GM21390 (cell line): Measurements from ENCODE around the gene HIPK2.

Experiments
- ATAC-seq: cut with Tn5 transposase; IDR thresholded peaks from one replicate; pipeline ENCODE4 v1.9.1; 2021; ENCODE audit not compliant: unreplicated experiment

The HIPK2 gene

DNA sequence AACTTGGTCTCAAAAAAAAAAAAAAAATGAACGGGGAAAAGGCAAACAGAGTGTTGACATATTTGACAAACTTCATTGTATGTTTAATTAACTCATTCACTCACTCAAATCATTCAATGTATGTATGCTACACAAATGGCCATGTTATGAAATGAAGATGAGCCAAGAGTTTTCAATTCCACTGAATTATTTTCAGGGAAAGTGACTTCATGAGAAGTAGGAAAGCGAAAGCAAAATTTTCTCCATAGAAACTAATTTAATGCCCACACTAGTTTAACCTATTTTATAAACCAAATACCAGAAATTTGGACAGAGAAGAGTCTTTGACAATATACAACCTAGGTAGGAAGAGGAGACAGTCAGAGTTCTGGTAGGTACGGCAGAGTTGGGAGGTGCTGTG, 119.5 kb downstream of the HIPK2 start:
- ATAC-seq = no peak

DNA sequence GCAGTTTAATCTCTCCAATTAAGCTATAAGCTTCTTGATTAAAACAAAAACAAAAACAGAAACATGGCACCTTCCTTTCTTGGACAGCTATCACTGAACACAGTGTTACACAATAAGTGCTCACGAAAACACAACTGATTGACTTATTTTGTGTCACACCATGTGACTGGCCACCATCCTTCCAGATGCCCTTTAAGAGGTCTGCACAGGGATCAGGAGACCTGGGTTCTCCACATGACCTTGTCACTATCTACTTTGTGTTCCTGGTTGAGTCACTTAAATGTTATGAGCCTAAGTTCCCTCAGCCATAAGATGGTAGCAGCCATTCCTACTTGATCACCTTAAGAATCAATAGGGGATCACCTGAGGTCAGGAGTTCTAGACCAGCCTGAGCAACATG, 120.1 kb downstream of the HIPK2 start:
- ATAC-seq = no peak

- ATAC-seq = no peak
Observed at GRCh38 chr7:139656387-139656786, 121.4 kb downstream of the HIPK2 start.

- no peak for ATAC-seq
Observed at GRCh38 chr7:139655305-139655704, 122.5 kb downstream of the HIPK2 start.

DNA sequence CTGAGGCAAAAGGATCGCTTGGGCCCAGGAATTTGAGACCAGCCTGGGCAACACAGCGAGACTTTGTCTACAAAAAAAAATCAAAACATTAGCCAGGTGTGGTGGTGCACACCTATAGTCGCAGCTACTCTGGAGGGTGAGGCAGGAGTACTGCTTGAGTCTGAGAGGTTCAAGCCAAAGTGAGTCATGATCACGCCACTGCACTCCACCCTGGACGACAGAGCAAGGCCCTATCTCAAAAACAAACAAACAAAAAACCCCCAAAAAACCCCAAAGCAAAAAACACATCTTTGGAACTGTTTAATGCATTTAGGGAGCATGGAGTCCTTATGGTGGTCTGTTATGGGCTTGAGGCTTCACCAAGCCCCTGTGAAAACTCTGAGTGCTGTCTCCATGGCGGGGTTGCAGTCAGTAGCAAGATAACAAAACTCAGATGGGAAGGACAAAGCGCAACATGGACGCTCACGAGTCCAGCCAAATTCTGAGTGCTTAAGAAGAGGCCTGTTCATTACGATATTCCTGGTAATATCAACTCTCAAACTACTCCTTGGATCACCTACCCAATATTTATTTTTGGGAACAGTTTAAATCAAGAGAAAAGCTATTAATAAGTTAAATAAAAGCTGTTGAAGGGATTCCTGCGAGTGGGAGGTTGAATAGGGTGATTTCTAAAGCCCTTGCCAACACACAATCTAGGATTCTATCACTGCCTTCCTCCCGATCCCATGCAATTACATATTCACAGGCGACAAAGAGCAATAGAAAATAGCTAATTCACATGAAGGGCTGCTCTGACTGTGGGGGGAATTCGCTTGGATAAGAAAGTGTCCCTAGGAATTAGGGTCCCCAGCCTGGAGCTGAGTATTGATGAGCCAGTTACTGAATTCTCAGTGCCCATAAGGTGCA, 123.3 kb downstream of the HIPK2 start:
- no peak for ATAC-seq

DNA sequence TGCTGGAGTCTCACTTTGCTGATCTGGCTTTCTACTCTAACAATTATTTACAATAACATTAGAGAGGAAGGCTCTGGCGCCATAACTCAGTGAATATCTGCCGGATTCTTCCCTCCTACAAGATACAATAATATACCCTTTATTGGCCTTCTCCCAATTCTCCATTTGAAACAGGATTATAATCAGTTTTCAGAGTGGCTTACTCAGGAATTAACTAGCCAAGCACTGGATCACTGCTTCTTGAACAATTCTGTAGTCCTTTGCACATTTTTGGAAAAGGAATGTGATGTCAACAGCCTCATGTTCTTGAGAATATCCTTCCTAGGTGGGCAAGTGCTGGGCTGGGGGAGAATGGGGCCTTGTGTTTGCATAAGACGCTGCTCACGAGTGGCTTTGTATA, 125.9 kb downstream of the HIPK2 start:
- no peak for ATAC-seq

DNA sequence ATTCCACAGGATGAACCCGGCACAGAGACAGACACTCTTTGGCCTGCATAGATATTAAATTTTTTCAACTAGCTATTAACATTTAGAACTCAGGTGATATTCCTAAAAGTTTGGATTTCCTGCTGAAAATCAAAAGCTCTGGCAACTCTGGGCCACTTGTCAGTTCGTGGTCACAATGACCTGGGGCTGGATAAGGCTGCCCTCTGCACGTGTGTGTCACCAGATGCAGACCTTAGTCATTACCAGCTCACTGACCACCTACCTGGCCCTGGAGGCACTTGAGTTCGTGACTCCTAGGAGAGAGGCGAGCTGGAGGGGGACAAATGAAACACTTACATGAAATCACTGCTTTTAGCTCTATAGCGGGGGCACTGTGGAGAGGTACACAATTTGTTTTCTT, 126.5 kb downstream of the HIPK2 start:
- no peak for ATAC-seq

- no peak for ATAC-seq
Observed at GRCh38 chr7:139650429-139651100, 127.2 kb downstream of the HIPK2 start.

- ATAC-seq = peak; percentile 84
Observed at GRCh38 chr7:139648941-139649425, 128.8 kb downstream of the HIPK2 start.

DNA sequence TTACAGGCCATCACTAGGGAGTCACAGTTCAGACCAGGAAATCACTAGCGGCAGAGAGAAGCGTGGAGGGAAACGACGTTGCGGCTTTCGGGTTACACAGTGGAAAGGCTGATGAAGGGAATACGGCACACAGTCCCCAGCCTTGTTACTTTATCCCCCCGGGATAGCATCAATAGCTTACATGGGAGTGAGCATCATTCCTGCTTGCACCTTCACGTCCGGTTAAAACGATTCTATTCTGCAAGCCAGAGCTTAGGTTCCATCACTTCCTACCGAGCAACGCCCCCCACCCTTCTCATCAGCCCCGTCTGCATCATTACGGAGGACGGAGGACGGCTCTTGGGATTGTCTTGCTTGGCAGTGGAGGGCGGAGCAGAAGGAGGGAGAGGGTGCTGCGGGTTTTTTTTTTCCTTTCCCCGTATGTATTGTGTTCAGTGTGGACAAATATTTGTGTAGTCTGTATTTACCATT, 129.4 kb downstream of the HIPK2 start:
- ATAC-seq = peak; percentile 1

DNA sequence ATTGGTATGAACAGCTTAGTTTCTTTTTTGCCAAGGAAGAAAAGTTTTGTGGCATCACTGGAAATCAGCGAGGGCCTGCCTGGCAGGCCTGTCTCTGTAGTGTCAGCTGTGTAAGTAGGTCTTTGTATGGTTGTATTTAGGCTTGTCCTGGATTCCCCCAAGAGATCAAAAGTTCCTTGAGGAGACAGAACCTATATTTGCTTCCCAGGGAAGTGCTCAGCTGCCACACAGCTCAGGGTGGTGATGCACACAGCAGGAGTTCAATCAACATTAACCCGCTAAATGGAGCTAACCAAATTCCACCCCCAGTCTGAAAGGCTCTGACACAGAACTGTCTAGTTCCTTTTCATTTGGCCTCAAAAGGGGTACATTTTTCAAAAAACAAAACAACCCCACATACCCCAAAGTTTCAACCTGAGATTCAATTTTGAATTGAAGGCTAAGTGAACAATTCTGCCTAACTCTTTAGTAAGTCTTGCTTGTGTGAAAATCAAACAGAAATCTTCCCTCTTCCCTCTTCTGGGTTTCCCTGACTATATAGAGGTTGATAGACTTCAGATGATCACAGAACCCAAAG, 129.9 kb downstream of the HIPK2 start:
- ATAC-seq = no peak

GRCh38 chr7:139647085-139647484, 130.7 kb downstream of the HIPK2 start:
- ATAC-seq = no peak

DNA sequence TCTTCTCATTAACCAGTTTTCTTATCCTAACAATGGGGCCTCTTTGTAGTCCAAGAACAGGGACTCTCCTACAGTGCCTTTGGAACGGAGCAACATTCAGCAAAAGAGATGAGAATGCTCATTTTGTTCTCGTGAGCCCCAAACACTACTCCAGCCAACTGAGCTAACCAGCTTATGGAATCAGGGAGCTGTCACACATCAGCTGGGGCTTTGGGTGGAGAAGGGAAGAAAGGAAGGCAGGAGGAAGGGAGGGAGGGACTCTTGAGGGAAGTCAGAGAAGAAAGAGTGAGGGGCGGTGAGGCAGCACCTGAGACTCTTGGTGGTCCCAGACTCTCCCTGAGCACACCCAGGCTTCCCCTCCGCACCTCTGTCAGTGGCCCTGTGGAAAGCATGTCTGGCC, 131.2 kb downstream of the HIPK2 start:
- no peak for ATAC-seq

- ATAC-seq = no peak
Observed at GRCh38 chr7:139645572-139646523, 131.9 kb downstream of the HIPK2 start.

- no peak for ATAC-seq
Observed at GRCh38 chr7:139643951-139644585, 133.7 kb downstream of the HIPK2 start.

DNA sequence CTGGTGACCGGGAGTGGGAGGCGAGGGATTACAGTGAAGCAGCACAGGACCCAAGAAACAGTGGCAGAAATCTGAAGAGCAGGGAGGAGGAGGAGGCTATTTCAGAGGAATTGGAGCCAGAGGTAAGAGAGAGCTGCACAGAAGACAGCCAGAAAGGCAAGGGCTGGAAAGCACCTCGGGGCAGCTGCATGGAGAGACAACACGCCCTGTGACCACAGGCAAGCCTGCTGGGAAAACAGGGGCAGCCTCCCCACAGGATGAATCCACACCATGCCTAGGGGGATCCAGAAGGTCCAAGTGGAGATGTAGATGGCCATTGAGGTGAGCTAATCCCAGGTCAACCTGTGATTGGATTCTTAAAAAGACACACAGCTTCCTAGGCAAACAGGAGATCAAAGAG, 135.5 kb downstream of the HIPK2 start:
- no peak for ATAC-seq

- ATAC-seq = no peak
Observed at GRCh38 chr7:139641337-139641992, 136.3 kb downstream of the HIPK2 start.

DNA sequence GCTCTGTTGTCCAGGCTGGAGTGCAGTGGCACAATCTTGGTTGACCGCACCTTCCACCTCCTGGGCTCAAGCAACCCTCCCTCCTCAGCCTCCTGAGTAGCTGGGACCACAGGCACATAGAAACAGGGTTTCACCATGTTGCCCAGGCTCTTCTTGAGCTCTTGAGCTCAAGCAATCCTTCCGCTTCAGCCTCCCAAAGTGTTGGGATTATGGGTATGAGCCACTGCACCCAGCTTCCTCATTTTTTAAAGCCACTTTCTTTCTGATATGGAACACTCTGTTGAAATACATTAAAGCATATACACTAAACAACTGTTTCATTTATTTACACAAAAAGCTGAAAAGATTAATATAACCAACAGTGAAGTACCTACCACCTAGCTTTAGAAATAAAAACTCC, 137.1 kb downstream of the HIPK2 start:
- no peak for ATAC-seq

GRCh38 chr7:139639563-139639962, 138.2 kb downstream of the HIPK2 start:
- ATAC-seq = no peak
